Activated CD4-positive, alpha-beta T cell treated with anti-CD3 and anti-CD28 coated beads for 36 hours (primary cell): ENCODE results near the gene IL31RA. TPM values are rescaled to one million over a fixed set of nuclear protein-coding genes. Genes with fewer than 3 reads are reported as not detected.

Source experiments
- ATAC-seq: fragments of 200-7000 bp; cut with Tn5 transposase; one replicate; pipeline ENCODE4 v1.10.0; 2021; ENCODE audit warnings: mild to moderate bottlenecking, moderate library complexity
- CTCF ChIA-PET: fragments of 350-600 bp; sonication (Branson Sonifier 250); formaldehyde crosslinking; loops from one replicate; lab custom pipeline; 2021; ENCODE audit warnings: antibody characterized with exemption; lab: Charles Lee
- POLR2A ChIA-PET: fragments of 350-600 bp; sonication (Branson Sonifier 250); formaldehyde crosslinking; loops from one replicate; lab custom pipeline; 2021; ENCODE audit warnings: antibody characterized with exemption, inconsistent platforms; lab: Charles Lee
- DNase-seq: peaks from one replicate; pipeline ENCODE4 v3.0.0-alpha.2; 2020
- H3K27ac Mint-ChIP-seq: one replicate; pipeline ENCODE4 v1.8.0; 2021; ENCODE audit warnings: mixed read lengths
- H3K27me3 Mint-ChIP-seq: one replicate; pipeline ENCODE4 v1.8.0; 2021; ENCODE audit warnings: mixed read lengths
- H3K36me3 Mint-ChIP-seq: one replicate; pipeline ENCODE4 v1.8.0; 2021; ENCODE audit warnings: low read depth, mixed read lengths
- H3K4me1 Mint-ChIP-seq: one replicate; pipeline ENCODE4 v1.8.0; 2021; ENCODE audit warnings: mixed read lengths
- H3K4me3 Mint-ChIP-seq: one replicate; pipeline ENCODE4 v1.8.0; 2021; ENCODE audit warnings: mild to moderate bottlenecking, moderate library complexity, mixed read lengths
- H3K9me3 Mint-ChIP-seq: one replicate; pipeline ENCODE4 v1.8.0; 2021; ENCODE audit warnings: low read depth, mixed read lengths
- intact Hi-C, 2 experiments: fragments of 100-400 bp; cut with DNase I in 1 of 2; cut with micrococcal nuclease in 1 of 2; formaldehyde crosslinking; loops; one replicate each; pipeline versions ENCODE4 v1.14.2 to v1.15.1; 2022 to 2024; cut with DNase I, micrococcal nuclease
- total RNA-seq, 2 experiments: library from RNA; stranded (reverse); gene quantifications; one replicate each; pipeline ENCODE4 v1.2.3, GENCODE V29; 2021

The IL31RA gene
- total RNA-seq, 2 experiments from 2014 or later = not detected

GRCh38 chr5:55924744-55925143 lies 73.6 kb downstream of the IL31RA start:
- ChIA-PET POLR2A (interaction anchor here (1.1 kb wide), 1 partner anchor 8 kb away, joined by 3 read pairs; no protein-coding TSS in a partner anchor), CTCF (interaction anchor here (0.6 to 3.6 kb wide), 3 partner anchors 11 to 133 kb away, joined by 3 to 19 read pairs (median 5); no protein-coding TSS in a partner anchor)
- DNase-seq (no peak), ATAC-seq (no peak)
- intact Hi-C loops = no loop called here
- H3K36me3 Mint-ChIP-seq = no peaks in the 10 kb centered on the region
- no peak overlapping the region for H3K4me3 Mint-ChIP-seq
- H3K27me3 Mint-ChIP-seq = no peaks in the 10 kb centered on the region
- H3K4me1 Mint-ChIP-seq = peaks cover 8% of the 10 kb centered on the region
- H3K9me3 Mint-ChIP-seq = no peaks in the 10 kb centered on the region
- no peak overlapping the region for H3K27ac Mint-ChIP-seq

DNA sequence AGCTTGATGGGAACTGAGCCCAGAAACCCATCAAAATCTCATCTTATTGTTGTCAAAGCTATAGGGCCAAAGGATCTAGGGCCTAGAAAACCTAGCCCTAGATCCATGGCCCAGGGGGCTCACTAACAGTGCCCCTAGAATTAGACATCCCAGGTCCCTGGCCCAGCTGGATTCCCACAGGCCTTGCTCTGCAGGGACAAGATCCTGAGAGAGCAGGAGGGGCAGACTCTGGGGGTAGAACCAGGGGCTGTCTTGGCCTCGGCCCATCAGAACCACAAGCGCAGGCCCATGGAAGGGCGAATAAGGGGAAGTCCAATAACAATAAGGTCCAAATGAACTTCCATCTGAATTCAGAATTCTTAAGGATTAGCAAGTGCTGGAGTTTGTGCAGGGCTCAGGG lies 74.0 kb downstream of the IL31RA start:
- Mint-ChIP-seq H3K27me3 (no peaks in the 10 kb centered on the region), H3K9me3 (no peaks in the 10 kb centered on the region), H3K4me3 (no peak overlapping the region), H3K36me3 (no peaks in the 10 kb centered on the region), H3K27ac (no peak overlapping the region), H3K4me1 (peaks cover 8% of the 10 kb centered on the region)
- ATAC-seq = no peak
- intact Hi-C loops = no loop called here
- ChIA-PET POLR2A (no interaction called here), CTCF (interaction anchor here (3.6 kb wide), 1 partner anchor 10 kb away, joined by 19 read pairs; no protein-coding TSS in a partner anchor)
- no peak for DNase-seq

- Mint-ChIP-seq H3K36me3 (no peaks in the 10 kb centered on the region), H3K4me3 (no peak overlapping the region), H3K4me1 (peaks cover 8% of the 10 kb centered on the region), H3K27ac (no peak overlapping the region), H3K9me3 (no peaks in the 10 kb centered on the region), H3K27me3 (no peaks in the 10 kb centered on the region)
- intact Hi-C loops = no loop called here
- ATAC-seq (no peak), DNase-seq (no peak)
- ChIA-PET POLR2A (no interaction called here), CTCF (no interaction called here)
These were observed 74.6 kb downstream of the IL31RA start for GRCh38 chr5:55925712-55926111.

DNA sequence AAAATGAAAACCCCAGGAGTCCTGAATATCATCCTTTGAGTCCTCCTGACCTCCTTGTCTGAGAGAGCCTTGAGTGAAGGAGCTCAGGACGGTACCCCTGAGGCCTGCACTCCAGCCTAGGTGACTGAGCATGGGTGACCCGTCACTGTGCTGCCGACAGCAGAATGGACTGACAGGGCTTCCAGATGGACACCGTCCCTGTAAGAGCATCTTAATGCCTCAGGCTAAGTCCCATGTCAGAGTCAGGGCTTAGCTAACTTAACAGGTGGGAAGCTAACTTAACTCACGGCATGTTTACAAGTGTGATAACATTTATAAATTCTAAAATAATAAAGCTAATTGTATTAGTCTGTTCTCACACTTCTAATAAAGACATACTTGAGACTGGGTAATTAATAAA lies 75.3 kb downstream of the IL31RA start:
- H3K9me3 Mint-ChIP-seq = no peaks in the 10 kb centered on the region
- intact Hi-C loops = no loop called here
- H3K4me1 Mint-ChIP-seq = peaks cover 8% of the 10 kb centered on the region
- H3K4me3 Mint-ChIP-seq = no peak overlapping the region
- H3K27ac Mint-ChIP-seq = no peak overlapping the region
- no peaks in the 10 kb centered on the region for H3K36me3 Mint-ChIP-seq
- POLR2A ChIA-PET = interaction anchor here (0.6 kb wide), 1 partner anchor 24 kb away, joined by 3 read pairs; no protein-coding TSS in a partner anchor
- no peaks in the 10 kb centered on the region for H3K27me3 Mint-ChIP-seq
- ATAC-seq (no peak), DNase-seq (no peak)
- CTCF ChIA-PET = interaction anchor here (1.1 kb wide), 1 partner anchor 9 kb away, joined by 4 read pairs; no protein-coding TSS in a partner anchor

DNA sequence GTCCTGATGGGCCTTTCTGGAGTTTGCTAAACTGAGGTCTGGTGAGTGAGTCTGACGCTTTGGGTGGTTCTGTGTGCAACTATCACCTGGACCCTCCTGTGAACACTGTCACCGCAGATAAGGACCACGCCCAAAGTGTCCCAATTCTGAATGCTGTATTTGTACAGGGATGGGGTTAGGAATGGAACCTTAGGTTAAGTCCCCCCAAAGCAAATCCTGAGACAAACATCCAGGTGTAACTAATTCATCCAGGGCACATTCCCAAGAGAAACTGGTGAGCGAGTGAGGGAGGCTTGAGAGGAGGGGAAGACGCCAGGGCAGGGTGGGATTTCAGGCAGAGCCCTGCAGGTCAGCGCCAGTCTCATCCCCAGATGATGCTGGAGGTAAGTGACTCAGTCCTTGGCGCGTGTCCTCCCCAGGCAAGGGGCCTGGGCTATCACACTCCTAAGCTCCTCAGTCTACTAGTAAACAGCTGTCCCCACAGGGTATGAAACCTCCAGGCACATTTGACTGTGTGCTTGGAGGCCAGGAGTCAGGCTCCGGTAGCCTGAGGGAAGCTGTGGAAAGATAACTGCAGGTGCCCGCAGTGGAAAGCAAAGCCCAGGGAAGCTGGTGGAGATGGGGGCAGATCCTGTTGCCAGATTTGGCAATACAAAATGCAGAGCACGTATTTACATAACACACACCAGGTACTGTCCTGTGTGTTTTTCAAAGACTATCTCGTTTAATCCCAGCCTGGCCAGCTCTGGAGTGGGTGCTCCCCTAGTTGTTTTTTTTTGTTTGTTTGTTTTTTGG lies 76.9 kb downstream of the IL31RA start:
- Mint-ChIP-seq H3K36me3 (no peaks in the 10 kb centered on the region), H3K9me3 (no peaks in the 10 kb centered on the region), H3K27me3 (no peaks in the 10 kb centered on the region), H3K4me3 (no peak overlapping the region), H3K4me1 (peaks cover 5% of the 10 kb centered on the region), H3K27ac (no peak overlapping the region)
- intact Hi-C loops = no loop called here
- ATAC-seq (no peak), DNase-seq (no peak)
- ChIA-PET POLR2A (no interaction called here), CTCF (interaction anchor here (0.7 to 1.3 kb wide), 3 partner anchors 9 to 257 kb away, joined by 3 to 5 read pairs (median 3); no protein-coding TSS in a partner anchor)

- Mint-ChIP-seq H3K4me3 (no peak overlapping the region), H3K4me1 (no peaks in the 10 kb centered on the region), H3K9me3 (no peaks in the 10 kb centered on the region), H3K27me3 (no peaks in the 10 kb centered on the region), H3K36me3 (no peaks in the 10 kb centered on the region), H3K27ac (no peak overlapping the region)
- ChIA-PET POLR2A (interaction anchor here (0.6 kb wide), 1 partner anchor 220 kb away, joined by 3 read pairs; no protein-coding TSS in a partner anchor), CTCF (interaction anchor here (0.7 to 1.3 kb wide), 2 partner anchors 8 to 256 kb away, joined by 3 to 5 read pairs; no protein-coding TSS in a partner anchor)
- no peak for DNase-seq
- ATAC-seq = peak; percentile 17
- intact Hi-C loops = no loop called here
These were observed 78.1 kb downstream of the IL31RA start for GRCh38 chr5:55929020-55929799.

DNA sequence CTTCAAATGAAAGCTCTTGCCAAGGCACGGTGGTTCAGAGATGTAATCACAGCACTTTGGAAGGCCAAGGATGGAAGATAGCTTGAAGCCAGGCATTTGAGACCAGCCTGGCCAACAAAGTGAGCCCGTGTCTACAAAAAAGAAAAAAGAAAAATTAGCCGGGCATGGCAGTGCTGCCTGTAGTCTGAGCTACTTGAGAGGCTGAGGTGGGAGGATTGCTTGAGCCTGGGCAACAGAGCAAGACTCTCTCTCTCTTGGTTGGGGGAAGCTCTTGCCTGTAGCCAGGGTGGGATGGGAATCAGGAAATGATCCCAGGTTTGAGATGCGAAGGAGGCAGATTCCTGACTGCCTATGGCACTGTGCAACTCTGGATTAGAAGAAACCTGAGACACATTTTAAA lies 81.5 kb downstream of the IL31RA start:
- ChIA-PET CTCF (interaction anchor here (0.7 to 1.3 kb wide), 4 partner anchors 13 to 268 kb away, joined by 3 read pairs; no protein-coding TSS in a partner anchor), POLR2A (interaction anchor here (1.2 kb wide), 1 partner anchor 8 kb away, joined by 3 read pairs; no protein-coding TSS in a partner anchor)
- H3K9me3 Mint-ChIP-seq = no peaks in the 10 kb centered on the region
- H3K27ac Mint-ChIP-seq = no peak overlapping the region
- ATAC-seq (no peak), DNase-seq (no peak)
- H3K4me1 Mint-ChIP-seq = peaks cover 3% of the 10 kb centered on the region
- H3K4me3 Mint-ChIP-seq = no peak overlapping the region
- peaks cover 2% of the 10 kb centered on the region for H3K36me3 Mint-ChIP-seq
- no peaks in the 10 kb centered on the region for H3K27me3 Mint-ChIP-seq
- intact Hi-C loops = no loop called here

DNA sequence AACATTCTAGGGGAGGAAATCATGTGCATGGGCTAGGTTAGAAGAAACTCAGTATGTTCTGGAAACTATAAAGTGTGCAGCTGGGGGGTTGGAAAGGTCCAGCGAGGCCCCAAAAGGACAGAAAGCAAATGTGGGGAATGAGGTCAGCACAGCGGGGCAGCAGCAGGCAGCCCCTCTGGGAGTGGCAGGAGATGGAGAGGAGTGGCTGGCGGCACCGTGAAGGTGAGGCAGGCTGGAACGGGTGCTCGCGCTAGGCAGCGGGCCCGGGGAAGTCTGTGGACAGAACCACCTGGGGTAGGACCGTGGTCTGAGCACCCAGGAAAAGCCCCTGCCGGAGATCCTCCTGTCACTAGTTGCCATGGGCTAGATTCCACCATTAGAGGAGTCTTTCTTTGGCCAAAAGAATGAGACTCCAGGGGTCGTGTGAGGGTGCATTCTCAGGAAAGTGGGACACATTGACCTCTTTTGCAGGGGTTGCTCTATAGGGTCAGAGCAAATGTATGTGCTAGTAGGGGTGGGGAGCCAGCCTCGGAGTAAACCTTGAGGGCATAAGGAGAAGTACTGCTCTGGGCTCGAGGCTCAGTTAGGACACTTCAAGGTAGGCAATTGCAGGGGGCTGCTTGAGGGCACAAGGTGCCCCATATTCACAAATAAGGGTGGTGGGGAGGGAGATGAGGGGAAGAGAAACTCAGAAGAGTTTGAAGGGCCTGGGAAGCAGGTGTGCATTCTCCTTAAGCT lies 82.4 kb downstream of the IL31RA start:
- intact Hi-C loops = no loop called here
- peaks cover 8% of the 10 kb centered on the region for H3K4me1 Mint-ChIP-seq
- H3K27me3 Mint-ChIP-seq = no peaks in the 10 kb centered on the region
- H3K27ac Mint-ChIP-seq = peak overlapping the region; percentile 17
- H3K36me3 Mint-ChIP-seq = peaks cover 8% of the 10 kb centered on the region
- DNase-seq (no peak), ATAC-seq (no peak)
- H3K4me3 Mint-ChIP-seq = no peak overlapping the region
- POLR2A ChIA-PET = interaction anchor here (1.2 kb wide), 1 partner anchor 9 kb away, joined by 3 read pairs; no protein-coding TSS in a partner anchor
- H3K9me3 Mint-ChIP-seq = no peaks in the 10 kb centered on the region
- CTCF ChIA-PET = interaction anchor here (1.0 to 6.8 kb wide), 4 partner anchors 15 to 267 kb away, joined by 3 to 97 read pairs (median 36); no protein-coding TSS in a partner anchor

- POLR2A ChIA-PET = no interaction called here
- ATAC-seq = no peak
- intact Hi-C loops = no loop called here
These were observed 83.0 kb downstream of the IL31RA start for GRCh38 chr5:55934115-55934613.

DNA sequence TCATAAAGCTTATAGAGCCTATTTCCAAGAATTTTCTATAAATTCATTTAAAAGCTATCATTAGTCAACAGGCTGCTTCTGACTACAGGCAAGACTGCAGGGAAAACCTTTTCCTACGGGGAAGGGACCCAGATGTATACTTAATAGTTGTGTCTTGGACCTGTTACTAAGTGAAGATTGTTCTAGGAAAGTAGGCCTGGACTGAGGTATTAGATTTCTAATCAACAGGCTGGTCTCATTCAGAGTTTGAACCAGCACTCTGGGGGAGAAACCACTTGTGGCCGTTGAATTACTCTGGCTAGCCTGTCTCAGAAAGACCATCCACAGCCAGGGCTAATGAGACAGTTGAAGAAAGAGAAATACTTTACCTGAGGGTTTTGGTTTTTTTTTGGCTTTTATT lies 83.6 kb downstream of the IL31RA start:
- intact Hi-C loops = loop anchor here (5.0 kb wide), 2 partner anchors 328 to 903 kb away; no protein-coding TSS in a partner anchor
- no peaks in the 10 kb centered on the region for H3K9me3 Mint-ChIP-seq
- ATAC-seq = no peak
- DNase-seq = no peak
- no peaks in the 10 kb centered on the region for H3K27me3 Mint-ChIP-seq
- no peak overlapping the region for H3K4me3 Mint-ChIP-seq
- H3K4me1 Mint-ChIP-seq = peaks cover 11% of the 10 kb centered on the region
- ChIA-PET CTCF (interaction anchor here (0.5 to 6.8 kb wide), 17 partner anchors 8 to 333 kb away, joined by 3 to 97 read pairs (median 5); no protein-coding TSS in a partner anchor), POLR2A (interaction anchor here (0.7 kb wide), 1 partner anchor 335 kb away, joined by 3 read pairs; no protein-coding TSS in a partner anchor)
- H3K36me3 Mint-ChIP-seq = peaks cover 17% of the 10 kb centered on the region
- H3K27ac Mint-ChIP-seq = no peak overlapping the region

More at GRCh38 chr5:55934115-55934613, 83.0 kb downstream of the IL31RA start:
- no peak overlapping the region for H3K27ac Mint-ChIP-seq
- H3K9me3 Mint-ChIP-seq = no peaks in the 10 kb centered on the region
- H3K27me3 Mint-ChIP-seq = no peaks in the 10 kb centered on the region
- CTCF ChIA-PET = interaction anchor here (0.8 to 6.8 kb wide), 5 partner anchors 10 to 267 kb away, joined by 3 to 97 read pairs (median 19); no protein-coding TSS in a partner anchor
- no peak overlapping the region for H3K4me3 Mint-ChIP-seq
- peaks cover 14% of the 10 kb centered on the region for H3K36me3 Mint-ChIP-seq
- no peak for DNase-seq
- peaks cover 11% of the 10 kb centered on the region for H3K4me1 Mint-ChIP-seq
